HepG2 (cell line): ENCODE data around the gene RABGAP1. TPM values are rescaled to one million over a fixed set of nuclear protein-coding genes. Genes with fewer than 3 reads are reported as not detected.

Experiments
- ATAC-seq: fragments of 200-7000 bp; cut with Tn5 transposase; 3 replicates; pipeline ENCODE4 v1.9.1; 2020; ENCODE audit warnings: mild to moderate bottlenecking, moderate library complexity
- BruUV-seq: library from RNA; stranded (reverse); fragments of 400-500 nt; replicated peaks from 2 replicates; lab custom pipeline; 2021; lab: Mats Ljungman, UMichigan
- CTCF ChIA-PET: fragments of 300-600 bp; formaldehyde crosslinking; extraction: SDS; loops from one replicate; lab custom pipeline; 2021; ENCODE audit warnings: low total read pairs, inconsistent platforms, low intra/inter-chr PET ratio; lab: Yijun Ruan, JAX
- POLR2A ChIA-PET: fragments of 350-600 bp; sonication (Branson Sonifier 250); formaldehyde crosslinking; loops from one replicate; lab custom pipeline; 2020; ENCODE audit warnings: antibody characterized with exemption, inconsistent platforms; lab: Yijun Ruan, JAX
- DNase-seq: peaks from one replicate; pipeline ENCODE4 v3.0.0-alpha.2; 2015; ENCODE audit warnings: low spot score
- FAIRE-seq: peaks from 3 replicates; lab custom pipeline; 2011; peaks lifted over from hg19 to GRCh38; lab: Jason Lieb, UNC
- H2AFZ ChIP-seq: one replicate; pipeline ENCODE4 v1.6.1; 2011; ENCODE audit warnings: low read length, inconsistent platforms
- H3K27ac ChIP-seq: fragments of 300-600 bp; 3 replicates; pipeline ENCODE4 v1.8.0; 2011; ENCODE audit warnings: mixed run types, mild to moderate bottlenecking, mixed read lengths, low read length, inconsistent platforms; ENCODE audit not compliant: insufficient read depth; ENCODE audit errors: extremely low read length
- H3K27me3 ChIP-seq, 2 experiments: fragments of 200-600 bp in 1 of 2; 2 replicates in 1 of 2; 3 replicates in 1 of 2; pipeline versions ENCODE4 v1.6.0 to v1.8.0; 2011; ENCODE audit warnings: low read length in 2 of 2, mild to moderate bottlenecking in 2 of 2, moderate library complexity in 2 of 2, inconsistent platforms in 1 of 2; ENCODE audit not compliant: insufficient read depth in 2 of 2, control insufficient read depth in 1 of 2
- H3K36me3 ChIP-seq, 2 experiments: fragments of 200-600 bp in 1 of 2; replicated peaks in 1 of 2; 2 replicates in 1 of 2; 3 replicates in 1 of 2; pipeline versions ENCODE4 v1.5.1 to v1.8.0; 2011; ENCODE audit warnings: low read length in 2 of 2, inconsistent platforms in 1 of 2; ENCODE audit not compliant: insufficient read depth in 2 of 2, control insufficient read depth in 1 of 2
- H3K4me1 ChIP-seq: 2 replicates; pipeline ENCODE4 v1.5.1; 2012; ENCODE audit warnings: low read length, inconsistent platforms; ENCODE audit not compliant: insufficient read depth
- H3K4me2 ChIP-seq: 2 replicates; pipeline ENCODE4 v1.6.0; 2011; ENCODE audit warnings: low read depth, low read length, inconsistent platforms
- H3K4me3 ChIP-seq, 3 experiments: fragments of 200-600 bp in 1 of 3; sonication (generic), shearing (Covaris generic) in 1 of 3; replicated peaks in 1 of 3; 2 replicates each; pipeline ENCODE4 v1.5.1; 2011 to 2016; ENCODE audit warnings: low read length in 3 of 3, inconsistent platforms in 2 of 3, low read depth in 2 of 3, mild to moderate bottlenecking in 2 of 3, control low read depth in 1 of 3, mixed read lengths in 1 of 3; ENCODE audit not compliant: insufficient read depth in 1 of 3
- H3K79me2 ChIP-seq: one replicate; pipeline ENCODE4 v1.6.1; 2011; ENCODE audit warnings: low read length, inconsistent platforms; ENCODE audit not compliant: insufficient read depth
- H3K9ac ChIP-seq: 2 replicates; pipeline ENCODE4 v1.6.0; 2011; ENCODE audit warnings: mild to moderate bottlenecking, low read depth, low read length, inconsistent platforms; ENCODE audit not compliant: insufficient read depth
- H3K9me3 ChIP-seq: 2 replicates; pipeline ENCODE4 v1.5.1; 2012; ENCODE audit warnings: mild to moderate bottlenecking, low read length
- H4K20me1 ChIP-seq: 2 replicates; pipeline ENCODE4 v1.6.0; 2011; ENCODE audit warnings: inconsistent platforms, mild to moderate bottlenecking, low read length, moderate library complexity; ENCODE audit not compliant: insufficient read depth
- ELF3 ChIP-seq: IDR thresholded peaks from 2 replicates; pipeline ENCODE4 v1.6.1; 2016; ENCODE audit warnings: missing genetic modification reagents, missing compliant biosample characterization
- FOXC1 ChIP-seq: sonication (generic); formaldehyde crosslinking; IDR thresholded peaks from 2 replicates; pipeline ENCODE4 v1.8.0; 2022; ENCODE audit warnings: mild to moderate bottlenecking, missing genetic modification reagents, borderline replicate concordance
- HNRNPK ChIP-seq: fragments of 200-400 bp; formaldehyde crosslinking; IDR thresholded peaks from 2 replicates; pipeline ENCODE4 v1.6.1; 2018; ENCODE audit warnings: low read length, low read depth, moderate library complexity, mild to moderate bottlenecking; ENCODE audit not compliant: poor library complexity, severe bottlenecking
- MAFF ChIP-seq: IDR thresholded peaks from 2 replicates; pipeline ENCODE4 v1.6.1; 2011; ENCODE audit warnings: low read depth, low read length, improper control_type of control experiment
- MLLT10 ChIP-seq: sonication (generic); formaldehyde crosslinking; IDR thresholded peaks from 2 replicates; pipeline ENCODE4 v1.4.0; 2020; ENCODE audit warnings: missing genetic modification reagents
- SOX5 ChIP-seq: IDR thresholded peaks from 2 replicates; pipeline ENCODE4 v1.6.1; 2016; ENCODE audit warnings: borderline replicate concordance
- ZNF337 ChIP-seq: sonication (generic); formaldehyde crosslinking; IDR thresholded peaks from 2 replicates; pipeline ENCODE4 v1.5.1; 2020; ENCODE audit warnings: missing genetic modification reagents, low read depth, mild to moderate bottlenecking, borderline replicate concordance
- ZNF672 ChIP-seq: sonication (generic); formaldehyde crosslinking; IDR thresholded peaks from 2 replicates; pipeline ENCODE4 v1.8.1; 2022; ENCODE audit warnings: missing genetic modification reagents
- ZNF792 ChIP-seq: IDR thresholded peaks from 2 replicates; pipeline ENCODE4 v1.6.1; 2016
- ZNF879 ChIP-seq: sonication (generic); formaldehyde crosslinking; IDR thresholded peaks from 2 replicates; pipeline ENCODE4 v1.8.1; 2023; ENCODE audit warnings: missing genetic modification reagents
- WGBS: methylation state at CpG from one replicate; pipeline ENCODE4 v1.1.6; 2017; ENCODE audit warnings: low lambda C conversion rate; 5-methylcytosine and 5-hydroxymethylcytosine counted together
- in situ Hi-C: cut with HindIII; loops from 2 replicates; pipeline ENCODE4 v1.10.0; 2017; ENCODE audit warnings: low pct_unique_long_range_greater_than_20kb; ENCODE audit not compliant: extremely low pct_ligation_motif_present
- intact Hi-C: fragments of 100-400 bp; cut with micrococcal nuclease; formaldehyde crosslinking; loops from one replicate; pipeline ENCODE4 v1.10.0; 2022; ENCODE audit not compliant: unreplicated experiment
- polyA plus RNA-seq, 8 experiments: library from polyadenylated mRNA; depleted of rRNA in 3 of 8; stranded (reverse) in 7 of 8; unstranded in 1 of 8; fragments of >200 nt; fragmentation: Illumina TruSeq in 4 of 8; extraction: Trizol in 4 of 8; gene quantifications; 2 replicates each; pipeline versions ENCODE4 v1.2.1 to v1.2.3, GENCODE V29; 2011 to 2016; ENCODE audit warnings: low read depth in 4 of 8, missing spikeins in 1 of 8, mixed read lengths in 1 of 8; ENCODE audit not compliant: insufficient read depth in 1 of 8
- total RNA-seq, 5 experiments: library from RNA; depleted of rRNA; stranded (reverse); fragments of >200 nt; fragmentation: Illumina TruSeq; extraction: Trizol; gene quantifications; 2 replicates each; pipeline ENCODE4 v1.2.3, GENCODE V29; 2016; ENCODE audit warnings: low read depth in 1 of 5
- TF ChIP-seq, protein P1 (sequence below): sonication (generic); formaldehyde crosslinking; IDR thresholded peaks from 2 replicates; pipeline ENCODE4 v1.5.0; 2020; ENCODE audit warnings: missing genetic modification reagents
- TF ChIP-seq, protein P2 (sequence below): sonication (generic); formaldehyde crosslinking; IDR thresholded peaks from 2 replicates; pipeline ENCODE4 v1.5.0; 2020; ENCODE audit warnings: mild to moderate bottlenecking, missing genetic modification reagents
- TF ChIP-seq, protein P3 (sequence below): sonication (generic); formaldehyde crosslinking; IDR thresholded peaks from 2 replicates; pipeline ENCODE4 v1.8.0; 2022; ENCODE audit warnings: missing genetic modification reagents, mild to moderate bottlenecking, moderate library complexity, borderline replicate concordance

The RABGAP1 gene
- total and polyA plus RNA-seq, 2 of the 13 experiments (the other 11 are each of a cell fraction or from before 2014, with no cell fraction given): 19.1 to 19.3 TPM

DNA sequence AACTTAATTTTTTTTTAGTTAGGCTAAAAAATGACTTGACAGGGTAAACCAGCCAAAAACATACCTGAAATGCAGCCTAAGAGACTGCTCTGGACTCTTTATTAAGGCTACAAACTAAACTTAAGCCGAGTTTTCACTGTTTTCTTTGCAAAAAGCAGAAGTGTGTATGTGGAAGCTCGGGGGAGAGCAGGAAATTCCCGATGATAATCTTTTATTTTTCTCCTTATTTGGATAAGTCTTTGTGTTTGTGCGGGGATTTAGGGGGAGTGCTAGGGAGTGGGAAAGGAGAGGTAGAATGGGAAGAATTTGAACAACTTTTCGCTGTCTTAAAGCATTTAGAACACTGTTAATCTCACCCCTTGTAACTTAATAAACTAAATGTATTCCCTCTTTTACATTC is 61.9 kb downstream of the RABGAP1 start:
- Histone ChIP-seq H4K20me1 (no peaks in the 10 kb centered on the region), H3K9ac (no peak overlapping the region), H3K4me3 (no peak overlapping the region), H3K9me3 (no peaks in the 10 kb centered on the region), H2AFZ (no peak overlapping the region), H3K27ac (no peak overlapping the region), H3K4me2 (no peak overlapping the region), H3K36me3 (peaks cover 6 to 10% of the 10 kb centered on the region in 2 experiments; a peak in 4 of 5 replicates), H3K27me3 (no peaks in the 10 kb centered on the region), H3K79me2 (no peaks in the 10 kb centered on the region), H3K4me1 (peaks cover 25% of the 10 kb centered on the region)
- in situ Hi-C loops: no loop called here
- DNase-seq: no peak
- CTCF ChIA-PET: no interaction called here
- ATAC-seq: no peak
- BruUV-seq: no TSS peak
- 94% methylated on average over 5 of the region's 5 CpGs for WGBS
- POLR2A ChIA-PET: no interaction called here
- intact Hi-C loops: no loop called here
- no peak for FAIRE-seq
- TF ChIP-seq ZNF672 (CRISPR knock-in tag) (no peak), ZNF792 (CRISPR knock-in tag) (no peak), MLLT10 (no peak), HNRNPK (peak; percentile 33)
- TF ChIP-seq, protein P1, sequence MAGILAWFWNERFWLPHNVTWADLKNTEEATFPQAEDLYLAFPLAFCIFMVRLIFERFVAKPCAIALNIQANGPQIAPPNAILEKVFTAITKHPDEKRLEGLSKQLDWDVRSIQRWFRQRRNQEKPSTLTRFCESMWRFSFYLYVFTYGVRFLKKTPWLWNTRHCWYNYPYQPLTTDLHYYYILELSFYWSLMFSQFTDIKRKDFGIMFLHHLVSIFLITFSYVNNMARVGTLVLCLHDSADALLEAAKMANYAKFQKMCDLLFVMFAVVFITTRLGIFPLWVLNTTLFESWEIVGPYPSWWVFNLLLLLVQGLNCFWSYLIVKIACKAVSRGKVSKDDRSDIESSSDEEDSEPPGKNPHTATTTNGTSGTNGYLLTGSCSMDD: no peak

DNA sequence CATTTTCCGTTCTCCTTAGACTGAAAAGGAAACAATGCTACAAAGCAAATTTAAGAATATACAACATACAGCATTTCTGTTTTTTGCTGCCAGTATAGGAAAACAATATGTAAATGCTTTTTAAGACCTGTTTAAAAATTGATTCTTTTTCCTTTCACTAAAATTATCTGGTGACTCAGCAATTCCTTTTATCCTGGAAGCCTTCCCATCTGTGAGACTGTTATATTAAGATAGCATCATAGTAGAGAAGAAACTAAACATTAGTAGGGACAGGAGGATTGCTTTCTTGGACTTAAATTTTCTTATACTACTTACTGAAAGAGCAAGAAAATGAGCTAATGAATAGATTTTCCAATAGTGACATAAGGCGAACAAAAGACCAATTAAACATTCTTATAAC is 62.6 kb downstream of the RABGAP1 start:
- BruUV-seq: no TSS peak
- CTCF ChIA-PET: no interaction called here
- TF ChIP-seq SOX5 (no peak), ZNF337 (CRISPR knock-in tag) (no peak), MAFF (peak; percentile 76), ELF3 (CRISPR knock-in tag) (no peak), ZNF879 (CRISPR knock-in tag) (no peak), FOXC1 (CRISPR knock-in tag) (no peak)
- TF ChIP-seq, protein P2, sequence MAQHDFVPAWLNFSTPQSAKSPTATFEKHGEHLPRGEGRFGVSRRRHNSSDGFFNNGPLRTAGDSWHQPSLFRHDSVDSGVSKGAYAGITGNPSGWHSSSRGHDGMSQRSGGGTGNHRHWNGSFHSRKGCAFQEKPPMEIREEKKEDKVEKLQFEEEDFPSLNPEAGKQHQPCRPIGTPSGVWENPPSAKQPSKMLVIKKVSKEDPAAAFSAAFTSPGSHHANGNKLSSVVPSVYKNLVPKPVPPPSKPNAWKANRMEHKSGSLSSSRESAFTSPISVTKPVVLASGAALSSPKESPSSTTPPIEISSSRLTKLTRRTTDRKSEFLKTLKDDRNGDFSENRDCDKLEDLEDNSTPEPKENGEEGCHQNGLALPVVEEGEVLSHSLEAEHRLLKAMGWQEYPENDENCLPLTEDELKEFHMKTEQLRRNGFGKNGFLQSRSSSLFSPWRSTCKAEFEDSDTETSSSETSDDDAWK (CRISPR knock-in tag): no peak
- TF ChIP-seq, protein P3, sequence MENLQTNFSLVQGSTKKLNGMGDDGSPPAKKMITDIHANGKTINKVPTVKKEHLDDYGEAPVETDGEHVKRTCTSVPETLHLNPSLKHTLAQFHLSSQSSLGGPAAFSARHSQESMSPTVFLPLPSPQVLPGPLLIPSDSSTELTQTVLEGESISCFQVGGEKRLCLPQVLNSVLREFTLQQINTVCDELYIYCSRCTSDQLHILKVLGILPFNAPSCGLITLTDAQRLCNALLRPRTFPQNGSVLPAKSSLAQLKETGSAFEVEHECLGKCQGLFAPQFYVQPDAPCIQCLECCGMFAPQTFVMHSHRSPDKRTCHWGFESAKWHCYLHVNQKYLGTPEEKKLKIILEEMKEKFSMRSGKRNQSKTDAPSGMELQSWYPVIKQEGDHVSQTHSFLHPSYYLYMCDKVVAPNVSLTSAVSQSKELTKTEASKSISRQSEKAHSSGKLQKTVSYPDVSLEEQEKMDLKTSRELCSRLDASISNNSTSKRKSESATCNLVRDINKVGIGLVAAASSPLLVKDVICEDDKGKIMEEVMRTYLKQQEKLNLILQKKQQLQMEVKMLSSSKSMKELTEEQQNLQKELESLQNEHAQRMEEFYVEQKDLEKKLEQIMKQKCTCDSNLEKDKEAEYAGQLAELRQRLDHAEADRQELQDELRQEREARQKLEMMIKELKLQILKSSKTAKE (CRISPR knock-in tag): no peak

More for the DNA sequence above, 62.6 kb downstream of the RABGAP1 start:
- WGBS: 98% methylated on average over 2 of the region's 2 CpGs
- Histone ChIP-seq H3K9me3 (no peaks in the 10 kb centered on the region), H3K27me3 (no peaks in the 10 kb centered on the region), H3K4me1 (peaks cover 25% of the 10 kb centered on the region), H3K9ac (no peak overlapping the region), H3K4me3 (no peak overlapping the region), H3K36me3 (peaks cover 6 to 10% of the 10 kb centered on the region in 2 experiments; a peak in 4 of 5 replicates), H3K79me2 (no peaks in the 10 kb centered on the region), H3K4me2 (no peak overlapping the region), H3K27ac (no peak overlapping the region), H4K20me1 (no peaks in the 10 kb centered on the region), H2AFZ (no peak overlapping the region)
- intact Hi-C loops (no loop called here), in situ Hi-C loops (no loop called here)
- DNase-seq (no peak), ATAC-seq (no peak), FAIRE-seq (no peak)
- POLR2A ChIA-PET: no interaction called here
